H9 (cell line): Measurements from ENCODE around the gene NRXN3. TPM values are rescaled to one million over a fixed set of nuclear protein-coding genes. Genes with fewer than 3 reads are reported as not detected.

Source experiments
- DNase-seq: peaks from one replicate; pipeline ENCODE4 v3.0.0-alpha.2; 2017
- H2AFZ ChIP-seq: one replicate; pipeline ENCODE4 v1.6.1; 2013; ENCODE audit warnings: mild to moderate bottlenecking, low read length, control low read depth, moderate library complexity
- H2AK5ac ChIP-seq: 2 replicates; pipeline ENCODE4 v1.6.1; 2013; ENCODE audit warnings: low read length, control low read depth, mixed read lengths; ENCODE audit not compliant: insufficient read length
- H2BK120ac ChIP-seq: one replicate; pipeline ENCODE4 v1.6.1; 2013; ENCODE audit warnings: low read depth, mild to moderate bottlenecking, low read length, control low read depth, inconsistent platforms; ENCODE audit not compliant: poor library complexity, severe bottlenecking
- H2BK12ac ChIP-seq: 2 replicates; pipeline ENCODE4 v1.6.1; 2013; ENCODE audit warnings: low read length, control low read depth, mixed read lengths, low read depth; ENCODE audit not compliant: insufficient read length
- H2BK15ac ChIP-seq: 2 replicates; pipeline ENCODE4 v1.6.1; 2013; ENCODE audit warnings: low read depth, low read length, control low read depth
- H2BK20ac ChIP-seq: one replicate; pipeline ENCODE4 v1.6.1; 2013; ENCODE audit warnings: low read depth, mild to moderate bottlenecking, low read length, control low read depth, inconsistent platforms; ENCODE audit not compliant: poor library complexity, severe bottlenecking
- H2BK5ac ChIP-seq: 2 replicates; pipeline ENCODE4 v1.6.1; 2013; ENCODE audit warnings: low read length, control low read depth, mixed read lengths; ENCODE audit not compliant: insufficient read length
- H3K14ac ChIP-seq: 2 replicates; pipeline ENCODE4 v1.6.1; 2013; ENCODE audit warnings: low read length, control low read depth; ENCODE audit not compliant: insufficient read depth
- H3K18ac ChIP-seq: 2 replicates; pipeline ENCODE4 v1.6.1; 2013; ENCODE audit warnings: low read depth, mild to moderate bottlenecking, mixed read lengths, low read length, control low read depth; ENCODE audit not compliant: insufficient read length
- H3K23ac ChIP-seq: 2 replicates; pipeline ENCODE4 v1.6.1; 2013; ENCODE audit warnings: low read length, control low read depth, mixed read lengths, low read depth; ENCODE audit not compliant: insufficient read length
- H3K23me2 ChIP-seq: 2 replicates; pipeline ENCODE4 v1.6.1; 2013; ENCODE audit warnings: low read depth, mild to moderate bottlenecking, mixed read lengths, low read length, control low read depth; ENCODE audit not compliant: insufficient read length, poor library complexity, severe bottlenecking
- H3K27ac ChIP-seq: 2 replicates; pipeline ENCODE4 v1.5.1; 2013; ENCODE audit warnings: low read length, control low read depth, mixed read lengths, low read depth; ENCODE audit not compliant: insufficient read length
- H3K27me3 ChIP-seq: 2 replicates; pipeline ENCODE4 v1.6.1; 2013; ENCODE audit warnings: low read length, control low read depth, inconsistent platforms; ENCODE audit not compliant: insufficient read depth
- H3K4ac ChIP-seq: 2 replicates; pipeline ENCODE4 v1.6.1; 2013; ENCODE audit warnings: low read depth, mild to moderate bottlenecking, control low read depth, inconsistent platforms, low read length, moderate library complexity
- H3K4me1 ChIP-seq: 2 replicates; pipeline ENCODE4 v1.6.1; 2013; ENCODE audit warnings: low read length, control low read depth, inconsistent platforms; ENCODE audit not compliant: insufficient read depth
- H3K4me2 ChIP-seq: 2 replicates; pipeline ENCODE4 v1.6.1; 2013; ENCODE audit warnings: low read length, control low read depth, mixed read lengths; ENCODE audit not compliant: insufficient read length, insufficient read depth
- H3K56ac ChIP-seq: 2 replicates; pipeline ENCODE4 v1.6.1; 2013; ENCODE audit warnings: low read depth, mild to moderate bottlenecking, mixed read lengths, low read length, control low read depth; ENCODE audit not compliant: insufficient read length
- H3K79me1 ChIP-seq: 2 replicates; pipeline ENCODE4 v1.6.1; 2013; ENCODE audit warnings: low read depth, mild to moderate bottlenecking, moderate library complexity, low read length, control low read depth, inconsistent platforms; ENCODE audit not compliant: insufficient read depth, poor library complexity, severe bottlenecking
- H3K79me2 ChIP-seq: 2 replicates; pipeline ENCODE4 v1.6.1; 2013; ENCODE audit warnings: low read length, control low read depth, inconsistent platforms; ENCODE audit not compliant: insufficient read depth
- H3K9ac ChIP-seq: 2 replicates; pipeline ENCODE4 v1.6.1; 2013; ENCODE audit warnings: low read length, control low read depth, mixed read lengths; ENCODE audit not compliant: insufficient read length; ENCODE audit errors: extremely low read depth
- H3K9me3 ChIP-seq: one replicate; pipeline ENCODE4 v1.6.1; 2013; ENCODE audit warnings: low read depth, low read length, inconsistent platforms; ENCODE audit not compliant: control insufficient read depth
- H3T11ph ChIP-seq: one replicate; pipeline ENCODE4 v1.6.1; 2013; ENCODE audit warnings: mild to moderate bottlenecking, low read length, control low read depth, inconsistent platforms
- H4K20me1 ChIP-seq: one replicate; pipeline ENCODE4 v1.6.1; 2013; ENCODE audit not compliant: control insufficient read depth, insufficient read length, insufficient read depth
- H4K5ac ChIP-seq: 2 replicates; pipeline ENCODE4 v1.6.1; 2013; ENCODE audit warnings: low read depth, mild to moderate bottlenecking, mixed read lengths, low read length, control low read depth; ENCODE audit not compliant: insufficient read length
- H4K8ac ChIP-seq: replicated peaks from 2 replicates; pipeline ENCODE4 v1.6.1; 2013; ENCODE audit warnings: low read length, control low read depth, mixed read lengths, low read depth; ENCODE audit not compliant: insufficient read length
- H4K91ac ChIP-seq: 2 replicates; pipeline ENCODE4 v1.6.1; 2013; ENCODE audit warnings: low read depth, mild to moderate bottlenecking, moderate library complexity, mixed read lengths, low read length, control low read depth; ENCODE audit not compliant: insufficient read length
- H3K27ac Mint-ChIP-seq, 3 experiments: 2 replicates in 2 of 3; 3 replicates in 1 of 3; pipeline ENCODE4 v1.8.0; 2020 to 2021; ENCODE audit warnings: mixed read lengths in 3 of 3, mild to moderate bottlenecking in 1 of 3, moderate library complexity in 1 of 3
- H3K27me3 Mint-ChIP-seq: 2 replicates; pipeline ENCODE4 v1.8.0; 2021; ENCODE audit warnings: low read depth, mild to moderate bottlenecking, moderate library complexity, mixed read lengths
- H3K36me3 Mint-ChIP-seq, 3 experiments: 2 replicates in 2 of 3; 3 replicates in 1 of 3; pipeline ENCODE4 v1.8.0; 2020 to 2021; ENCODE audit warnings: low read depth in 3 of 3, mixed read lengths in 3 of 3; ENCODE audit not compliant: insufficient read depth in 1 of 3
- H3K4me1 Mint-ChIP-seq, 2 experiments: 2 replicates each; pipeline ENCODE4 v1.8.0; 2020; ENCODE audit warnings: mixed read lengths in 2 of 2
- H3K4me3 Mint-ChIP-seq, 2 experiments: 2 replicates in 1 of 2; 3 replicates in 1 of 2; pipeline ENCODE4 v1.8.0; 2020 to 2021; ENCODE audit warnings: mild to moderate bottlenecking in 2 of 2, mixed read lengths in 2 of 2, moderate library complexity in 1 of 2
- H3K9me3 Mint-ChIP-seq, 2 experiments: 2 replicates in 1 of 2; 3 replicates in 1 of 2; pipeline ENCODE4 v1.8.0; 2020; ENCODE audit warnings: mild to moderate bottlenecking in 2 of 2, mixed read lengths in 2 of 2, moderate library complexity in 1 of 2
- WGBS: extraction: QIAGEN DNeasy Blood & Tissue Kit; methylation state at CpG from one replicate; pipeline ENCODE4 v1.1.7; 2013; ENCODE audit warnings: missing lambda C conversion rate, low lambda C conversion rate, mixed read lengths; ENCODE audit not compliant: insufficient read length; ENCODE audit errors: extremely low coverage; 5-methylcytosine and 5-hydroxymethylcytosine counted together
- total RNA-seq: library from RNA; stranded (reverse); gene quantifications from 2 replicates; pipeline ENCODE4 v1.2.1, GENCODE V29; 2021
- TF ChIP-seq, protein P1 (sequence below): fragments of 200-600 bp; sonication (generic); conservative IDR thresholded peaks from 3 replicates; pipeline ENCODE4 v1.8.0; 2021; ENCODE audit warnings: antibody characterized with exemption, mild to moderate bottlenecking

Gene NRXN3
- total RNA-seq, 1 experiment from 2014 or later: 1.8 TPM

DNA sequence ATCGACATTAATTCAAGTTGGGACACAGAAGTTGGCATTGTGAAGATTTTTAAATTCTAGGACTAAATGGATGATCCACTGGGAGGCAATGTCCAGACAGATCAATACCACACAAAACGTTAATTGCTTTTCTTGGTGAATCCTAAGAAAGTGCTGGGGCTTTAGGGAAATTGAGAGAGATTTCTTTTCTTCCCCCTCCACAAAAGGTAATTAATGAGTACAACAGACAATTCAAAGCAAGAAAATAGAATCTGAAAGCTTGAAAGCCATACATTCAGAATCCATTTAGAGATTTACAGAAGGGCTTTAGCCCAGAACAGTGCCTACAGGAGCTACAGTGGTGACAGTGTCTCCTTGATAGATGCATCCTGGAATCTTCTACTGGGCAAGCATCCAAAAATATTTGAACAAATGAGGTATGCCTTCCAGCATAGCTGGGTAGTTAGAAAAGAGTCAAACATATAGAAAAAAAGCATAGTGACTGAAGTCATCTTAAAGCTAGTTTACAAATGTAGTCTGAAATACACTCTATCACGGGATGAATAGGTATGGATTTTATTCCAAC lies 1323.0 kb downstream of the NRXN3 start:
- no CpG with 5 or more reads among the region's 3 CpGs for WGBS
- no peak overlapping the region for H2BK15ac ChIP-seq
- H3K23ac ChIP-seq: no peak overlapping the region
- no peak overlapping the region for H2BK20ac ChIP-seq
- no peaks in the 10 kb centered on the region for H3K23me2 ChIP-seq
- no peak overlapping the region for H3T11ph ChIP-seq
- no peaks in the 10 kb centered on the region for H3K9me3 ChIP-seq
- no peak overlapping the region for H3K4me3 Mint-ChIP-seq
- peaks cover 3 to 6% of the 10 kb centered on the region in 2 experiments; a peak in 2 of 4 replicates for H3K4me1 Mint-ChIP-seq
- H3K4me2 ChIP-seq: no peak overlapping the region
- H3K27me3 Mint-ChIP-seq: no peaks in the 10 kb centered on the region
- no peak overlapping the region for H3K9ac ChIP-seq
- H4K20me1 ChIP-seq: no peaks in the 10 kb centered on the region
- no peak overlapping the region for H2BK120ac ChIP-seq
- H3K56ac ChIP-seq: no peak overlapping the region
- no peak overlapping the region for H3K27ac ChIP-seq
- no peak for DNase-seq
- H3K36me3 Mint-ChIP-seq: no peaks in the 10 kb centered on the region; a peak in 2 of 7 replicates
- H4K91ac ChIP-seq: no peak overlapping the region
- H3K14ac ChIP-seq: no peak overlapping the region
- no peaks in the 10 kb centered on the region for H3K79me2 ChIP-seq
- H2BK12ac ChIP-seq: no peak overlapping the region
- H3K18ac ChIP-seq: no peak overlapping the region
- H3K27ac Mint-ChIP-seq: no peak overlapping the region
- peaks cover 0 to 4% of the 10 kb centered on the region in 2 experiments; a peak in 2 of 5 replicates for H3K9me3 Mint-ChIP-seq
- H3K4ac ChIP-seq: no peak overlapping the region
- H2AK5ac ChIP-seq: no peak overlapping the region
- no peak overlapping the region for H4K5ac ChIP-seq
- no peak overlapping the region for H2AFZ ChIP-seq
- TF ChIP-seq, protein P1, sequence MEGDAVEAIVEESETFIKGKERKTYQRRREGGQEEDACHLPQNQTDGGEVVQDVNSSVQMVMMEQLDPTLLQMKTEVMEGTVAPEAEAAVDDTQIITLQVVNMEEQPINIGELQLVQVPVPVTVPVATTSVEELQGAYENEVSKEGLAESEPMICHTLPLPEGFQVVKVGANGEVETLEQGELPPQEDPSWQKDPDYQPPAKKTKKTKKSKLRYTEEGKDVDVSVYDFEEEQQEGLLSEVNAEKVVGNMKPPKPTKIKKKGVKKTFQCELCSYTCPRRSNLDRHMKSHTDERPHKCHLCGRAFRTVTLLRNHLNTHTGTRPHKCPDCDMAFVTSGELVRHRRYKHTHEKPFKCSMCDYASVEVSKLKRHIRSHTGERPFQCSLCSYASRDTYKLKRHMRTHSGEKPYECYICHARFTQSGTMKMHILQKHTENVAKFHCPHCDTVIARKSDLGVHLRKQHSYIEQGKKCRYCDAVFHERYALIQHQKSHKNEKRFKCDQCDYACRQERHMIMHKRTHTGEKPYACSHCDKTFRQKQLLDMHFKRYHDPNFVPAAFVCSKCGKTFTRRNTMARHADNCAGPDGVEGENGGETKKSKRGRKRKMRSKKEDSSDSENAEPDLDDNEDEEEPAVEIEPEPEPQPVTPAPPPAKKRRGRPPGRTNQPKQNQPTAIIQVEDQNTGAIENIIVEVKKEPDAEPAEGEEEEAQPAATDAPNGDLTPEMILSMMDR: no peak
- H3K79me1 ChIP-seq: no peaks in the 10 kb centered on the region
- no peak overlapping the region for H2BK5ac ChIP-seq
- no peaks in the 10 kb centered on the region for H3K27me3 ChIP-seq
- H4K8ac ChIP-seq: no peak overlapping the region
- H3K4me1 ChIP-seq: no peaks in the 10 kb centered on the region
